ENCODE measurements around the gene BAIAP3. TPM values are rescaled to one million over a fixed set of nuclear protein-coding genes. Genes with fewer than 3 reads are reported as not detected.

Gene BAIAP3
- total RNA-seq, 1 donor from 2014 or later: 2.0 TPM

GRCh38 chr16:1397779-1398178, 64.3 kb downstream of the BAIAP3 start:
- ATAC-seq: no peak

- ATAC-seq: no peak
These were observed 64.9 kb downstream of the BAIAP3 start for GRCh38 chr16:1398351-1398750.

Other genes with a start within 250 kb of the BAIAP3 start
- gene C1QTNF8, start 237.4 kb upstream of the BAIAP3 start, total RNA-seq: not detected
- gene CACNA1H, start 180.5 kb upstream of the BAIAP3 start, total RNA-seq: 1.1 TPM
- gene TPSG1, start 108.4 kb upstream of the BAIAP3 start, total RNA-seq: 0.24 TPM
- gene TPSB2, start 103.5 kb upstream of the BAIAP3 start, total RNA-seq: 4.5 TPM
- gene TPSAB1, start 92.9 kb upstream of the BAIAP3 start, total RNA-seq: 4.6 TPM
- not detected for gene TPSD1, start 77.6 kb upstream of the BAIAP3 start, total RNA-seq
- 93.1 TPM for gene UBE2I, start 24.0 kb upstream of the BAIAP3 start, total RNA-seq
- gene TSR3, start 18.2 kb downstream of the BAIAP3 start, total RNA-seq: 42.6 TPM
- gene GNPTG, start 18.3 kb downstream of the BAIAP3 start, total RNA-seq: 25.7 TPM
- 5.3 TPM for gene UNKL, start 81.1 kb downstream of the BAIAP3 start, total RNA-seq
- gene UQCC4, start 87.1 kb downstream of the BAIAP3 start, total RNA-seq: 13.7 TPM
- gene PERCC1, start 97.4 kb downstream of the BAIAP3 start, total RNA-seq: not detected
- gene CCDC154, start 110.9 kb downstream of the BAIAP3 start, total RNA-seq: 0.12 TPM
- 18.6 TPM for gene CLCN7, start 141.4 kb downstream of the BAIAP3 start, total RNA-seq
- not detected for gene PTX4, start 155.3 kb downstream of the BAIAP3 start, total RNA-seq
- 21.3 TPM for gene TELO2, start 159.7 kb downstream of the BAIAP3 start, total RNA-seq
- 2.8 TPM for gene TMEM204, start 200.0 kb downstream of the BAIAP3 start, total RNA-seq

Data from esophagus mucosa (tissue), 1 donor.